NCI-H1105 (cell line): ENCODE measurements around the gene CCR5AS.
"Not testable (repeated sequence)": the region's sequence is repeated elsewhere in the genome, so short reads cannot be mapped to it uniquely, and the experiment has no call there.

Experiments
- DNase-seq: peaks from one replicate; lab custom pipeline; 2025; lab: John Stamatoyannopoulos, UW

CCR5AS gene

GRCh38 chr3:46406788-46407611, at the start of gene CCR5AS, which contains the start of gene CCRL2:
TSS of gene CCR5AS (minus strand) at chr3:46407066.
TSS of gene CCRL2 (plus strand) at chr3:46407259. CDS start at chr3:46408080, 821 bp downstream.
- no peak for DNase-seq

DNA sequence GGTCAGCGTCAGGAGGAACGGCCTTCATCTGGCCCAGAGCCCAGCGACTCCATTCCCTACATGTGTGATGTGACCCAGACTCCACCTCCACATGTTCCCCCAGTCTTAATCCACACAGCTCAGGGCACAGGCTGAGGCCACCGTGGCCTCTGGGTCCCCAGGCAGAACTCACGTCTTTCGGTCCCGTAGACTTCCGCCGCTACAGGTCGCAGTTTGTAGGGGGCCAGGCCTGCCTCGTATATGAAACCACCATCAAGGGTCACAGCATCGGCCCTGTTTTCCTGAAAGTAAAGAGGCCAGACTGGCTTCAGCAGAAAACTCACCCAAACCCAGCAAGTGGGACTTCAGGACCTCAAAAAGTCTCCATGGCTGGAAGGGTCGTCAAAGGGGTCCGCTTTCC, 49.3 kb upstream of the CCR5AS start:
- DNase-seq, result no peak

DNA sequence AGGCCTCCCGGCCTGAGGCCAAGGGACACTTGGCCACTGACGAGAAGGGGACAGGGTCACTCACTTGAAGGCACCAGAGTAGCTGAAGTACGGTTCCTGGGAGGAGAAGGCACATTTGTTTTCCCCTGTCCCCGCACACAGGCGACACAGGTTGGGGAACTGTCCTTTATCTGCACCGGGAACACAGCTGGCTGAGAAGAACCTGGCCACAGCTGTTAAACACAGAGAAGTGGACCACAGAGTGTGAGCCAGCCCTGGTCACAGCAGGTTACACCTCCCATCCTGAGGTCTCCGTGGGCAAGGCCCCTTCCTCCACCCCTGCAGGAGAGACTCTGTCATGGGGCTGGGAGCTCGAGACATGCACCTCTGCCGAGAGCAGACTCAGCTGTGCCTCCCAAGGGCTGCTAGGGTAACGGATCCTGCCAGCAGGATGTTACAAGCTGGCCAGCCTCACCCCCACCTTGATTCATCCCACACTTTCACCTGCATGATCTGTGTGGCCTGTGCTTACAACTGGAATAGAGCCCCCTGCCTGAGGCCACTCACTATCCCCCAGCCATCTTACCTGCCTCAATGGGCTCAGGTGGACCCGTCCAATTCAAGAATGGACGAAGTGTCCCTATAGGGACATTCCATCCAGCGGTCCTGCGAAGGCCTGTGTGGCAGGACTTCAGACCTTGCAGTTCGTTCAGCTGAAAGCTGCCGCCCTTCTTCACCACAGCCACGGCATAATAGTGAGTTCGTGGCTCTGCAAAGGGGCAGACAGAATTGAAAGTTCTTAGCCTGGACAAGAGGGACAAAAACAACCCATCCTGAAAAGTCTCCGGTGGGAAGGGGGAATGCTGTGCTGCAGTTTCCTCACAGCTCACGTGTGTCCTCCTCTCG, 48.6 kb upstream of the CCR5AS start:
- no peak for DNase-seq

GRCh38 chr3:46454606-46455005, 47.7 kb upstream of the CCR5AS start:
- DNase-seq, result no peak

- DNase-seq, result no peak
These were observed 47.3 kb upstream of the CCR5AS start for GRCh38 chr3:46454209-46454595.

DNA sequence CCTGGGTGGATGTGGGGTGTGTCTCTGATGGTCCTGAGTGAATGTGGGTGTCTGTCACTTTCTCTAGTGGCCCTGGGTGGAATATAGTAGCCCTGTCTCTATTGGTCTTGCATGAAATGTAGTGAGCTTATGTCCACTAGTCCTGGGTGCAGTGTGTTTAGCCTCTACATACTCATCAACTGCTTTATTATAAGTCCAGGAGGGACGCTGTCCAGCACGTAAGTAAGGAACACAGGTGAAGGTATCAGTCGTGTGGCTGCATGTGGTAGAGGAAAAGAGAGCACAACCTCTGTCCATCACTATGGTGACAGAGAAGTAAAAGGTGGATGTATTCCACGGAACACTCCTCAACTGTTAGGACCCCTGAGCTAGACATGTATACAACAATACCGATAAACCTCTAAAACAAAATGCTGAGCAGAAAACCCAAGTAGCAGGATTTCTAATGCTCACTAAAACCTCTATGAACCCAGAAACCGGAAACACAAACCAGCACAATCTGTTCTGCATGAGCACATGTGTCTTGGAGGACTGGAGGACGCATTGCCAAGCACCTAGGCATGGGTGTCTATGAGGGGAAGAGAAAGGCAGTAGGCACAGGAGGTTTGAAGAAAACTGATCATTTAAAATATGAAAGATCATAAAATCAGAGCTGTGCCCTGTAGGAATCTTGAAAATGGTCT, 46.8 kb upstream of the CCR5AS start:
- DNase-seq, result no peak

DNA sequence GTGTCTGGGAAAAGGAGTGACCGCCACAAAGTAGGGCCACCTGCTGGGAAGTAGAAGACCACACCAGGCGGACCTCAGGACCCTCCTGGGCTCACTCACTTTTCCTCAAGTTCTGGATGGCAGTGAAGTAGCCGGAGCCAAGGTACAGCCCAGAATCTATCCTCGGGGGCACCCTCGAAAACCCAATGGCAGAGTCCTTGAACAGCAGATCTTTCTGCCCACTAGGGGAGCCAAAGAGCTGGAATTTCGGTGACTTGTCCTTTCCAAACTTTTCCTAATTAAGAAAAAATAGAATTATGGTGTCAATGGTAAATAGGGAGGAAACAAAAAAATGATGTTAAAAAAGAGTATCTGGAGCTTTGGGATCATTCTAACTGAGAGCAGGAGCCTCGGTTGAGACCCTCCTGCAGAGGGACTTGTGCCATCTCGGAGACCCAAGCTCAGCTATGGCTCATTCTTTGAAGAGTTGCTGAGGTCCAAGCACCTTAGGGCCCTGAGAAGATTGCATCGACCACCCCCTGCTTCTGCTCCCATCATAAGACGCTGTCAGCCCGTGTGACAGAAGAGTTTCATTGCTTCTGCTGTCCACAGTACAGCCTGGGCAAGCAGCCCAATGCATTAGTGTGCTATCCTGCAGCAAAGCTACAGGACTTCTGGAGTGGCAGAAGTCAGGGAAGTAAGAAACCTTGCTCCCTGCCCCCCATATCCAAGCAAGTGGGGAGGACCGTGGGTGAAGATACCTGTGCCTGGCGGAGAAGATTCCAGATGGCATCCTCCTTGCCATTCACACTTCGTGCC, 43.1 kb upstream of the CCR5AS start:
- DNase-seq, result no peak

DNA sequence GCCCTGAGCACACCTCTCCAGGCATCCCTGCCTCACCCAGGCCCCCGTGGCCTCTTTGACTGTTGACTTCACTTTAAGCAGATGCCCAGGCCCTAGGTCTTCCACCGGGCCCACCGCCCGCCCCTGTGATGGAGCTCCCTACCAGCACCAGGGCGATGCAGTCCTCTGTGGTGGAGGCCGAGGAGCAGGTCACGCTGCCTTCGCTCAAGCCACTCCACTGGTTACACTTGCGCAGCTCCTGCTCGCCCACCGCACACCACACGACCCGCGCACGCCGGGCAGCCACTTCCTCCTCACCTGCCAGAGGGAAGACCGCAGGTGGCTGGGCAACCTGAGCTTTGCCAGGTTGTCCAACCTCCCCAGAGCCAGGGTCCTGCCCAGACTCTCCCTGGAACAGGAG, 41.9 kb upstream of the CCR5AS start:
- DNase-seq, result no peak

DNA sequence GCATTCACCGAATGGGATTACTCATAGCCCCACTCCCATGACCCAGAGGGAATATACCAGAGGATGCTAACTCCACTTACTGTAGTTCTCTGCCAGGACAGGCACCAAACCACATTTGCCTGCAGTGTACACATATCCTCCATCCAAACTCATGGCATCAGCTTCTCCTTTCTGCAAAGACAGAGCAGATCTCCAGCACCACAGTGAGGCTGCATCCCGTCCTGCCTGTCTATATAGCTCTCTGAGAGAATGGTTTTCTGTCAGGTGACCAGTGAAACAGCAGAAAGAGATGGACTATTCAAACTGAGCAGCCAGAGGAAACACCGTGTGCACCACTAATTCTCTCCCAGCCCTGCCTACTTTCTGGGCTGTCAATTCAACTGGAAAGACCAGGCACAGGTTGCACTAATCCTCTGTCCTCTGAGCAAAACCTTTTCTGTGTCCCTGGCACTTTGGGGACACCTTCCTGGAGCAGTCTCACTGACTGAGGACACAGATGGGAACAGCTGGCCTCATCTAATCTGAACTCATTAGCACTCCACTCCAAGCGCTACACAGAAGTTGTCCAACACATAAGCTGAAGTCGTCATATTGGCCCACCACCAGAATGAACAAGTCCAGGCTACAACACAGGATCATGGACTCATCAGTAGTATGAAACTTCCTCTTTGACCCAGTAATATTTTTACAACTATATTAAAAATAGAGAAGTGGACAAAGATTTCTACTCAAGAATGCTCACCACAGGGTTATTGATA, 40.5 kb upstream of the CCR5AS start:
- DNase-seq, result no peak

DNA sequence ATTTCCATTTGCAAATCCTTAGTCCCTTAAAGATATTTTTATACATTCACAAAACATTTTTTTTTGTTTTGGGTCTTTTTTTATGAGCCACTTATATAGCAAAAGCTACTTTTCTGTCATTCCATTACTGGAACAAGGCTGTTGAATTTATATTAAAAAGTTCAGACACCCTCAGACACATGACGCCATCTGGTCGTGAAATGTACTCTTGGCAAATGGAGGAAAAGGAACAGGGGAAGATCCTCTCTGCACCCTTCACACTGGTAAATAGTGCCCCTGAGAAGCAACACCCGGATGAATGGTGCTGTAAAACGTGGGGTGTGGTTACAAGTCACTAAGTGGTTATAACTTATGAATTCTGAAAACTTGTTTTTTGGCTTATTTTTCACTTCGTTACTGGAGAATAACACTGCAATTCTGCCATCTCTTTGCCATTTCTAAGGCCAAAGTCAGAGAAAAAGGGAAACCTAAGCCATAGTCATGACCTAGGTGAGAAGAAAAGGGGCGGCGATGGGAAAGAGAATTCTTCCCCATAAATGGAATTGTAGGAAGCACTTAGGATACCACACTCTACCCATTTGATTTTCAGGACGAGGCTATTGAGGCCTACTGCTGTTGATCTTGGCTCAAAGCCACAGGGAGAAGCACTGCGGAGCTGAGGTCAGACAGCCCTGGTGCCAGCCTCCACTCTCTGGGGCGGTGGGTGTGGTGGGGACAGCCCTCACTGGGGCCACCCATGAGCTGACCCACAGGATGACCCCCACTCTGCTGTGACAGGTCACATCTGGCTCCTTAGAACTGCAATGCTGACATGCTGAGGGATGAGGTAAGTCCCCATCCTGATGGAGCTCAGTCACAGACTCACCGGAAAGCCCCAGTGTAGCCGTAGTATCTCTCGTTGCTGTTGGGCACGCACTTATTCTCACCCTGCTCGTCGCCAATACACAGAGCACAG, 36.0 kb upstream of the CCR5AS start:
- no peak for DNase-seq

- no peak for DNase-seq
These were observed 33.8 kb upstream of the CCR5AS start for GRCh38 chr3:46440531-46441294.

GRCh38 chr3:46438831-46439230, 32.0 kb upstream of the CCR5AS start:
- no peak for DNase-seq

DNA sequence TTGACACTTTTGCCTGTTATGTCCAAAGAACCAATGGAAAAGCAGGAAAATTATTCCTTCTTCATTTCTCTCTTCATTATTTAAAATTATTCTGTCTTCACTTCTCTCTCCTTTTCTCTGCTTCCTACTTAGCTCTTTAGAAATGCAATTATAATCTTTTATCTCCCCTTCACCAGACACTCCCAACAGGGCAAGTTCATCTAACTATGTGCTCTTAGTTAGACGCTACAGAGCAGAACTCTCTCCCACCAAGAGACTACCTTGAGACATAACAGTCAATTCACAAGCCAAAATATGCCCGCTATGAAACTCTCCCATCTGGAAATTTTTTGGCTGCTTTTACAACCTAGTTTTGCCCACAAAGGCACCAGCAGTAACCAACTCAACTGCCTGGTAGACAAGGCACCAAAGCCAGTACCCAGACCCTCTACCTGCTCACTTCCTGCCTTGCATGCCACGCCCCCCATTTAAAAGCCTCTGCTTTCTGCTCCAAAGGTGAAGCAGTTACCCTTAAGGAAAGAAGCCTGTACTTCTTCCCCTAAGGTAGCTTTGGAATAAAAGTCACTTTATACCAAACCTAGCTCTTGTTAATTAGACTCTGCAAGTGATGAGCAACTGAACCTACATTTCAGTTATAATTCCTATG, 28.3 kb upstream of the CCR5AS start:
- DNase-seq, result no peak

DNA sequence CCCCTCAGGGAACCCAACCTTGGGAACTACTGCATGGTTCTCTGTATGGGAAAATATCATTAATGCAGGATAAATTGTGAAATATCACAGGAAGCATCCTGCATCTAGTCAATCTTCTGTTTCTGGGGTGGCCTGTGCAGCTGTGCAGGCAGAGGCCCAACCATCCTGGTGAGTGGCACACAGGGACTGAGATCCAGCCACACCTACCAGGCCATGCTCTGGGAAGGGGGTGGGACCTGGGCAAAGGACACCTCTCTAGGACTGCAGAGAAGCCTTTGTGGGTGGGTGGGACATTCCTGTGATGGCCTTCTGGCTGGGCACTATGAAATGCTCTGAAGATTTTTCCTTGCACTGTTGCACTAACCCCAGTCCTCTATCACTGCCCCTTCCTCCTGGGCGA, 27.0 kb upstream of the CCR5AS start:
- no peak for DNase-seq

DNA sequence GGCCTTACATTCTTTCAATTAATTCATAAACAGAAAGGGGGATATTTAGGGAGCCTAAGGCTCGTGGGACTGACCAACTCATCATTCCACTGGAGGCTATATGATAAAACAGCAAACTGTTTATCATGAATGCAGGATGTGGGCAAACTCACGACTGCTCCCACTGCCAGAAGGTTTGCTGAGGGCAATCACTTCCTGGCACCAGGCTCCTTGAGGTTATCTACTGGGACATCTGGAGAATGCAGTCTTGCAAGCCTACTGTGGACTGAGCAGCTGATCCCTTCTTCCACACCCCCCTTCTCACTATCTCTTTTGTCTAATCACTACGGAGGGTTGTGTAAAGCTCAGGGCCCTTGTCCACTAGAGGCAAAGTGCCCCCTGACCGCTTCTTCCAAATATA, 26.3 kb upstream of the CCR5AS start:
- DNase-seq, result not testable (repeated sequence)

- not testable (repeated sequence) for DNase-seq
These were observed 25.0 kb upstream of the CCR5AS start for GRCh38 chr3:46431905-46432304.

DNA sequence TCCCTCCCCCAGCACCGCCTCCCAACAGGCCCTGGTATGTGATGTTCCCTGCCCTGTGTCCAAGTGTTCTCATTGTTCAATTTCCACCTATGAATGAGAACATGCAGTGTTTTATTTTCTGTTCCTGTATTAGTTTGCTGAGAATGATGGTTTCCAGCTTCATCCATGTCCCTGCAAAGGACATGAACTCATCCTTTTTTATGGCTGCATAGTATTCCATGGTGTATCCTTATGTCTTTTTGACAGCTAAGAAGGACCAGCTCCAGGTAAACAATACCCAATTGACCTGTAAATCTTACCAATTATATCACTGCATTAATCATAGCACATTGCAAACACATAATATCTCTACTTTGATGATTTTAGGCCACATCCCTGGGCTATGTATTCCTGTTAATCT, 24.0 kb upstream of the CCR5AS start:
- DNase-seq, result not testable (repeated sequence)

- DNase-seq, result no peak
These were observed 22.8 kb upstream of the CCR5AS start for GRCh38 chr3:46429671-46430070.
